SK-N-SH (cell line): ENCODE measurements around the gene MINDY4. TPM values are rescaled to one million over a fixed set of nuclear protein-coding genes. Genes with fewer than 3 reads are reported as not detected.
"Not testable (repeated sequence)": the region's sequence is repeated elsewhere in the genome, so short reads cannot be mapped to it uniquely, and the experiment has no call there.

Source experiments
- CTCF ChIA-PET: fragments of 300-600, 350-600 bp; formaldehyde crosslinking; extraction: SDS; loops from one replicate; lab custom pipeline; 2021; lab: Yijun Ruan, JAX
- POLR2A ChIA-PET: fragments of 350-600 bp; sonication (Branson Sonifier 250); formaldehyde crosslinking; extraction: SDS; loops from one replicate; lab custom pipeline; 2020; ENCODE audit warnings: antibody characterized with exemption, inconsistent platforms; lab: Yijun Ruan, JAX
- DNase-seq: peaks from one replicate; pipeline ENCODE4 v3.0.0; 2012
- H2AFZ ChIP-seq: fragments of 200-600 bp; sonication (generic); 2 replicates; pipeline ENCODE4 v1.8.1; 2016; ENCODE audit warnings: antibody characterized with exemption, mild to moderate bottlenecking, low read depth
- H3F3A ChIP-seq: fragments of 200-600 bp; sonication (generic); replicated peaks from 2 replicates; pipeline ENCODE3; 2016; ENCODE audit warnings: antibody characterized with exemption, mild to moderate bottlenecking; ENCODE audit not compliant: insufficient read depth
- H3K27ac ChIP-seq, 2 experiments: fragments of 200-500 bp in 1 of 2; fragments of 200-600 bp in 1 of 2; sonication (Bioruptor generic) in 1 of 2; sonication (generic), shearing (Covaris generic) in 1 of 2; 2 replicates each; pipeline versions ENCODE4 v1.5.1 to v1.6.1; 2014 to 2016; ENCODE audit warnings: low read depth in 2 of 2, inconsistent platforms in 1 of 2, low read length in 1 of 2, mild to moderate bottlenecking in 1 of 2, mixed read lengths in 1 of 2
- H3K27me3 ChIP-seq: fragments of 200-600 bp; sonication (generic), shearing (Covaris generic); 2 replicates; pipeline ENCODE4 v1.6.1; 2016; ENCODE audit warnings: mixed run types; ENCODE audit not compliant: insufficient read depth
- H3K36me3 ChIP-seq, 2 experiments: fragments of 200-500 bp in 1 of 2; fragments of 200-600 bp in 1 of 2; sonication (Bioruptor generic) in 1 of 2; sonication (generic) in 1 of 2; replicated peaks in 1 of 2; 2 replicates each; pipeline versions ENCODE3 to v1.5.1; 2014 to 2016; ENCODE audit warnings: low read length in 1 of 2, mild to moderate bottlenecking in 1 of 2; ENCODE audit not compliant: insufficient read depth in 2 of 2, control insufficient read depth in 1 of 2
- H3K4me1 ChIP-seq, 2 experiments: fragments of 200-500 bp in 1 of 2; fragments of 200-600 bp in 1 of 2; sonication (Bioruptor generic) in 1 of 2; sonication (generic), shearing (Covaris generic) in 1 of 2; 2 replicates each; pipeline versions ENCODE4 v1.5.1 to v1.6.1; 2014 to 2016; ENCODE audit warnings: low read depth in 1 of 2, low read length in 1 of 2, mixed run types in 1 of 2; ENCODE audit not compliant: insufficient read depth in 2 of 2, control insufficient read depth in 1 of 2
- H3K4me2 ChIP-seq: fragments of 200-600 bp; sonication (generic), shearing (Covaris generic); 2 replicates; pipeline ENCODE4 v1.6.1; 2017; ENCODE audit warnings: mixed run types
- H3K4me3 ChIP-seq, 2 experiments: fragments of 200-500 bp in 1 of 2; fragments of 200-600 bp in 1 of 2; sonication (Bioruptor generic) in 1 of 2; sonication (generic), shearing (Covaris generic) in 1 of 2; 2 replicates each; pipeline versions ENCODE4 v1.5.1 to v1.8.1; 2014 to 2016; ENCODE audit warnings: low read depth in 2 of 2, inconsistent platforms in 1 of 2, low read length in 1 of 2, mild to moderate bottlenecking in 1 of 2, mixed read lengths in 1 of 2, moderate library complexity in 1 of 2
- H3K79me2 ChIP-seq: fragments of 200-600 bp; sonication (generic); 2 replicates; pipeline ENCODE4 v1.8.1; 2017; ENCODE audit warnings: mild to moderate bottlenecking; ENCODE audit not compliant: insufficient read depth
- H3K9ac ChIP-seq: fragments of 200-600 bp; sonication (generic); 2 replicates; pipeline ENCODE4 v1.6.1; 2017; ENCODE audit warnings: mixed run types
- H3K9me2 ChIP-seq: fragments of 200-600 bp; sonication (generic); 2 replicates; pipeline ENCODE4 v1.6.1; 2017; ENCODE audit warnings: mixed run types
- H3K9me3 ChIP-seq: fragments of 200-600 bp; sonication (generic); 2 replicates; pipeline ENCODE4 v1.6.1; 2017; ENCODE audit warnings: mixed run types, mild to moderate bottlenecking, moderate library complexity
- H4K20me1 ChIP-seq: fragments of 200-600 bp; sonication (generic); 2 replicates; pipeline ENCODE4 v1.6.1; 2017; ENCODE audit warnings: mild to moderate bottlenecking, mixed run types; ENCODE audit not compliant: insufficient read depth
- CTCF ChIP-seq: fragments of 200-600 bp; sonication (generic); IDR thresholded peaks from 2 replicates; pipeline ENCODE4 v1.6.1; 2017; ENCODE audit warnings: antibody characterized with exemption, mild to moderate bottlenecking, moderate library complexity
- IRF3 ChIP-seq: fragments of 150-350 bp; IDR thresholded peaks from 2 replicates; pipeline ENCODE4 v1.6.1; 2016; ENCODE audit warnings: mild to moderate bottlenecking, low read depth, low read length
- JUND ChIP-seq: IDR thresholded peaks from 2 replicates; pipeline ENCODE4 v1.4.0; 2012
- MAX ChIP-seq: IDR thresholded peaks from 2 replicates; pipeline ENCODE4 v1.4.0; 2012; ENCODE audit warnings: low read depth
- MEF2A ChIP-seq: IDR thresholded peaks from 2 replicates; pipeline ENCODE4 v1.4.0; 2012; ENCODE audit warnings: low read depth, borderline replicate concordance
- MXI1 ChIP-seq: IDR thresholded peaks from 2 replicates; pipeline ENCODE4 v1.6.1; 2012; ENCODE audit warnings: mild to moderate bottlenecking, low read depth, low read length, improper control_type of control experiment
- NRF1 ChIP-seq: IDR thresholded peaks from 2 replicates; pipeline ENCODE4 v1.6.1; 2012; ENCODE audit warnings: low read depth, mild to moderate bottlenecking, low read length
- TCF12 ChIP-seq: IDR thresholded peaks from 2 replicates; pipeline ENCODE4 v1.4.0; 2012
- TEAD4 ChIP-seq: IDR thresholded peaks from 2 replicates; pipeline ENCODE4 v1.4.0; 2012; ENCODE audit warnings: mild to moderate bottlenecking, borderline replicate concordance; ENCODE audit not compliant: insufficient read depth
- USF1 ChIP-seq: IDR thresholded peaks from 2 replicates; pipeline ENCODE4 v1.4.0; 2012; ENCODE audit warnings: low read depth, borderline replicate concordance
- USF2 ChIP-seq: fragments of 150-350 bp; IDR thresholded peaks from 2 replicates; pipeline ENCODE4 v1.6.1; 2017; ENCODE audit warnings: antibody characterized with exemption, low read length, low read depth, borderline replicate concordance
- YY1 ChIP-seq: IDR thresholded peaks from 2 replicates; pipeline ENCODE4 v1.4.0; 2012; ENCODE audit warnings: low read depth, mild to moderate bottlenecking
- ZBTB33 ChIP-seq: IDR thresholded peaks from 2 replicates; pipeline ENCODE4 v1.4.0; 2012; ENCODE audit warnings: low read depth, borderline replicate concordance
- WGBS: methylation state at CpG from one replicate; pipeline ENCODE4 v1.1.6; 2017; ENCODE audit warnings: low lambda C conversion rate; 5-methylcytosine and 5-hydroxymethylcytosine counted together
- polyA plus RNA-seq, 3 experiments: library from polyadenylated mRNA; depleted of rRNA; stranded (reverse); fragments of >200 nt; gene quantifications; 2 replicates each; pipeline ENCODE4 v1.2.3, GENCODE V29; 2012

The MINDY4 gene
- polyA plus RNA-seq, 1 of the 3 experiments (the other 2 are of a cell fraction) = 1.8 TPM

- H3K36me3 ChIP-seq, DNase-seq, H3K27ac ChIP-seq, POLR2A ChIA-PET, H4K20me1 ChIP-seq, H3K79me2 ChIP-seq, H3K9me2 ChIP-seq, H3K9ac ChIP-seq, H3K9me3 ChIP-seq, H2AFZ ChIP-seq, H3K4me2 ChIP-seq, H3K27me3 ChIP-seq, H3K4me3 ChIP-seq: not testable (repeated sequence)
- CTCF ChIA-PET = interaction anchor here (5.0 kb wide), 1 partner anchor 315 kb away, joined by 29 read pairs; no protein-coding TSS in a partner anchor
- H3K4me1 ChIP-seq = peaks cover 6 to 17% of the 10 kb centered on the region in 2 experiments; a peak in 3 of 4 replicates
- peaks cover 16% of the 10 kb centered on the region for H3F3A ChIP-seq
- WGBS = 96% methylated on average over 10 of the region's 13 CpGs
These were observed 36.7 kb downstream of the MINDY4 start for GRCh38 chr7:30807941-30808340.

GRCh38 chr7:30810986-30811385 is 39.8 kb downstream of the MINDY4 start:
- Histone ChIP-seq H3K27ac (no peak overlapping the region), H3K9ac (no peak overlapping the region), H4K20me1 (no peaks in the 10 kb centered on the region), H3F3A (peaks cover 3% of the 10 kb centered on the region), H3K4me3 (no peak overlapping the region), H3K79me2 (no peaks in the 10 kb centered on the region), H3K27me3 (no peaks in the 10 kb centered on the region), H3K4me2 (no peak overlapping the region), H3K36me3 (no peaks in the 10 kb centered on the region), H3K9me2 (no peaks in the 10 kb centered on the region), H2AFZ (no peak overlapping the region), H3K9me3 (no peaks in the 10 kb centered on the region), H3K4me1 (no peaks in the 10 kb centered on the region)
- ChIA-PET CTCF (interaction anchor here (0.5 to 3.4 kb wide), 3 partner anchors 195 to 323 kb away, joined by 3 to 8 read pairs (median 3); no protein-coding TSS in a partner anchor), POLR2A (no interaction called here)
- DNase-seq = no peak
- WGBS = 94% methylated on average over 5 of the region's 5 CpGs
- TF ChIP-seq MXI1 (no peak), CTCF (no peak), USF2 (no peak), MEF2A (no peak), JUND (no peak), MAX (no peak), IRF3 (no peak), ZBTB33 (no peak), YY1 (no peak), TEAD4 (no peak), USF1 (no peak), NRF1 (no peak), TCF12 (no peak)
